A673 (cell line): ENCODE data around the gene MYOF. TPM values are rescaled to one million over a fixed set of nuclear protein-coding genes. Genes with fewer than 3 reads are reported as not detected.

Experiments used
- BruUV-seq: library from RNA; stranded (reverse); fragments of 400-500 nt; replicated peaks from 2 replicates; lab custom pipeline; 2021; lab: Mats Ljungman, UMichigan
- CTCF ChIA-PET: fragments of 300-600 bp; sonication (Branson Sonifier 250); formaldehyde crosslinking; loops from one replicate; lab custom pipeline; 2022; ENCODE audit warnings: antibody characterized with exemption; lab: Charles Lee
- POLR2A ChIA-PET: fragments of 300-600 bp; sonication (Branson Sonifier 250); formaldehyde crosslinking; loops from one replicate; lab custom pipeline; 2022; ENCODE audit warnings: antibody characterized with exemption; ENCODE audit not compliant: low non-redundant PET; lab: Charles Lee
- DNase-seq: peaks from one replicate; pipeline ENCODE4 v3.0.0-alpha.2; 2015; ENCODE audit warnings: low spot score
- H3K27ac ChIP-seq: fragments of 200-600 bp; sonication (generic); 2 replicates; pipeline ENCODE4 v1.5.1; 2016; ENCODE audit warnings: mixed run types, low read depth, mild to moderate bottlenecking, mixed read lengths, antibody characterized with exemption, low read length; ENCODE audit not compliant: poor library complexity, severe bottlenecking
- H3K27me3 ChIP-seq: fragments of 200-600 bp; sonication (generic); replicated peaks from 2 replicates; pipeline ENCODE4 v1.6.1; 2017; ENCODE audit warnings: mixed run types, low read depth, mild to moderate bottlenecking, mixed read lengths, antibody characterized with exemption, low read length; ENCODE audit not compliant: insufficient read depth, poor library complexity
- H3K36me3 ChIP-seq: fragments of 200-600 bp; sonication (generic); 2 replicates; pipeline ENCODE4 v1.6.1; 2016; ENCODE audit warnings: mixed run types, mild to moderate bottlenecking, mixed read lengths, antibody characterized with exemption, low read length; ENCODE audit not compliant: insufficient read depth, poor library complexity, severe bottlenecking
- H3K4me1 ChIP-seq: fragments of 200-600 bp; sonication (generic); 2 replicates; pipeline ENCODE4 v1.6.1; 2017; ENCODE audit warnings: mixed run types, mild to moderate bottlenecking, mixed read lengths, antibody characterized with exemption, low read length; ENCODE audit not compliant: insufficient read depth, poor library complexity, severe bottlenecking
- H3K4me3 ChIP-seq: fragments of 200-600 bp; sonication (generic); 2 replicates; pipeline ENCODE4 v1.5.1; 2016; ENCODE audit warnings: low read depth, mixed run types, mild to moderate bottlenecking, mixed read lengths, low read length; ENCODE audit not compliant: poor library complexity, severe bottlenecking
- H3K9me3 ChIP-seq: fragments of 200-600 bp; sonication (generic); 2 replicates; pipeline ENCODE4 v1.6.1; 2016; ENCODE audit warnings: mixed run types, low read depth, mild to moderate bottlenecking, mixed read lengths, antibody characterized with exemption, low read length; ENCODE audit not compliant: poor library complexity, severe bottlenecking
- EZH2 ChIP-seq: fragments of 200-600 bp; sonication (generic); IDR thresholded peaks from 2 replicates; pipeline ENCODE4 v1.6.1; 2017; ENCODE audit warnings: borderline replicate concordance, low read depth, mild to moderate bottlenecking, mixed read lengths, antibody characterized with exemption, low read length; ENCODE audit not compliant: poor library complexity, severe bottlenecking
- intact Hi-C: fragments of 100-400 bp; cut with micrococcal nuclease; formaldehyde crosslinking; loops from one replicate; pipeline ENCODE4 v1.10.0; 2022; ENCODE audit not compliant: unreplicated experiment
- total RNA-seq: library from RNA; stranded (reverse); gene quantifications from 2 replicates; pipeline ENCODE4 v1.2.3, GENCODE V29; 2021
- TF ChIP-seq, protein P1 (sequence below): fragments of 300-800, 200-600 bp; sonication (generic); conservative IDR thresholded peaks from 2 replicates; pipeline ENCODE4 v1.5.1; 2017; ENCODE audit warnings: low read depth, mild to moderate bottlenecking, antibody characterized with exemption, low read length, moderate library complexity, mixed read lengths

The MYOF gene
- total RNA-seq, 1 experiment from 2014 or later = 24.2 TPM

DNA sequence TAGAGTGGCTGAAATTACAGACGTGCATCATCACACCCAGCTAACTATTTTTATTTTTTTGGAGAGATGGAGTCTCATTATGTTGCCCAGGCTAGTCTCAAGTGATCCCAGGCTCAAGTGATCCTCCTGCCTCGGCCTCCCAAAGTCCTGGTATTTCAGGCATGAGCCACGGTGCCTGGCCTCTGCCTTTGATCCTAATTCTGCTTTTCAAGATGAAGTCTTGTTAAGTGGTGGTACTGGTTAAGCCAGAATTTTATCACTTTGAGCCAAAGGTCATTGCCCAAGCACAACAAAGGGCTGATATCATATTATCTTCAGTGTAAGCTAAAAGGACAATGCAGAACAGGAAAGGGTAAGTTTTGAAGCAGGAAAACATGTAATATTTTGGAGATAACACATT lies 64.2 kb downstream of the MYOF start:
- Histone ChIP-seq H3K27ac (no peak overlapping the region), H3K4me3 (no peak overlapping the region), H3K9me3 (no peaks in the 10 kb centered on the region), H3K36me3 (no peaks in the 10 kb centered on the region), H3K4me1 (peaks cover 10% of the 10 kb centered on the region), H3K27me3 (no peaks in the 10 kb centered on the region)
- POLR2A ChIA-PET = no interaction called here
- CTCF ChIA-PET = no interaction called here
- no peak for DNase-seq
- no TSS peak for BruUV-seq
- intact Hi-C loops = no loop called here
- TF ChIP-seq EZH2 = no peak
- TF ChIP-seq, protein P1, sequence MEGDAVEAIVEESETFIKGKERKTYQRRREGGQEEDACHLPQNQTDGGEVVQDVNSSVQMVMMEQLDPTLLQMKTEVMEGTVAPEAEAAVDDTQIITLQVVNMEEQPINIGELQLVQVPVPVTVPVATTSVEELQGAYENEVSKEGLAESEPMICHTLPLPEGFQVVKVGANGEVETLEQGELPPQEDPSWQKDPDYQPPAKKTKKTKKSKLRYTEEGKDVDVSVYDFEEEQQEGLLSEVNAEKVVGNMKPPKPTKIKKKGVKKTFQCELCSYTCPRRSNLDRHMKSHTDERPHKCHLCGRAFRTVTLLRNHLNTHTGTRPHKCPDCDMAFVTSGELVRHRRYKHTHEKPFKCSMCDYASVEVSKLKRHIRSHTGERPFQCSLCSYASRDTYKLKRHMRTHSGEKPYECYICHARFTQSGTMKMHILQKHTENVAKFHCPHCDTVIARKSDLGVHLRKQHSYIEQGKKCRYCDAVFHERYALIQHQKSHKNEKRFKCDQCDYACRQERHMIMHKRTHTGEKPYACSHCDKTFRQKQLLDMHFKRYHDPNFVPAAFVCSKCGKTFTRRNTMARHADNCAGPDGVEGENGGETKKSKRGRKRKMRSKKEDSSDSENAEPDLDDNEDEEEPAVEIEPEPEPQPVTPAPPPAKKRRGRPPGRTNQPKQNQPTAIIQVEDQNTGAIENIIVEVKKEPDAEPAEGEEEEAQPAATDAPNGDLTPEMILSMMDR = no peak

DNA sequence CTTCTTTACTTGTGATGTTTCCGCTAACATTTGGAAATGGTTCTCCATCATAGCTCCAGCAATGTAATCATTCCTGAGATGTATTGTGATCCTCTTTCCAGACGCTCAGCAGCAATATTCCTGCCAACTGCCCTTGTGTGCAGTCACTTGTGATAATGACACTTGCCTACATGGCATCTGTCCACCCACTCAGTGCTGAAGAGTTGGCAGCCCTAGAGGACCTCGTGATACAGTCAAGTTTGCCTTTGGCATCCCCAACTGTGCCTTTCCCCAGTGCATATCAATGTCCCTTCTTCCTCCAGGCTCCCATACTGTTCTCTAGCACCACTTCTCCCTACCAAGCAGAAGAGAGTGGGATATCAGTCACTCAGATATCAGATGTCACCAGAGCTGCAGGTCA lies 64.9 kb downstream of the MYOF start:
- CTCF ChIA-PET = no interaction called here

DNA sequence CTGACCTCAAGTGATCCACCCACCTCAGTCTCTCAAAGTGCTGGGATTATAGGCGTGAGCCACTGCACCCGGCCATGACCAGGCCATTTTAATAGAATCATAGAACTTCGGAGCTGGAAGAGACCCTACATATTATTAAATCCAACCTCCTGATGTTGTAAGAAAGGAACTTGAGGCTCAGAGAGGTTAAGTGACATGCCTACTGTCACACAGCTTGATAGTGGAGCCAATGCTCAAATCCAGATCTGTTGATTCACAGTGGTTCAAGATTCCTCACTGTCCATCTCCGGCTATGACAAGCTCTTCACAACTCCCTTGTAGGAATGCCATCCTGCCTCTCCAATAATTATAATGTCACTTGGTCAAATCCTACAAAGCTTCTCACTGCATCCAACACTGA lies 65.3 kb downstream of the MYOF start:
- TF ChIP-seq EZH2 = no peak
- TF ChIP-seq, protein P1 = no peak
- Histone ChIP-seq H3K9me3 (no peaks in the 10 kb centered on the region), H3K27me3 (no peaks in the 10 kb centered on the region), H3K27ac (no peak overlapping the region), H3K4me1 (peaks cover 18% of the 10 kb centered on the region), H3K4me3 (no peak overlapping the region), H3K36me3 (no peaks in the 10 kb centered on the region)
- no TSS peak for BruUV-seq
- no peak for DNase-seq
- intact Hi-C loops = no loop called here
- ChIA-PET POLR2A (no interaction called here), CTCF (no interaction called here)

More for the DNA sequence above, 64.9 kb downstream of the MYOF start:
- H3K27ac ChIP-seq = no peak overlapping the region
- intact Hi-C loops = no loop called here
- POLR2A ChIA-PET = no interaction called here
- BruUV-seq = no TSS peak
- H3K9me3 ChIP-seq = no peaks in the 10 kb centered on the region
- H3K27me3 ChIP-seq = no peaks in the 10 kb centered on the region
- H3K36me3 ChIP-seq = no peaks in the 10 kb centered on the region
- TF ChIP-seq, protein P1 = no peak
- TF ChIP-seq EZH2 = no peak
- H3K4me1 ChIP-seq = peaks cover 16% of the 10 kb centered on the region
- no peak overlapping the region for H3K4me3 ChIP-seq
- peak; percentile 31 for DNase-seq
